ENCODE results near the gene NSMCE4A.

DNA sequence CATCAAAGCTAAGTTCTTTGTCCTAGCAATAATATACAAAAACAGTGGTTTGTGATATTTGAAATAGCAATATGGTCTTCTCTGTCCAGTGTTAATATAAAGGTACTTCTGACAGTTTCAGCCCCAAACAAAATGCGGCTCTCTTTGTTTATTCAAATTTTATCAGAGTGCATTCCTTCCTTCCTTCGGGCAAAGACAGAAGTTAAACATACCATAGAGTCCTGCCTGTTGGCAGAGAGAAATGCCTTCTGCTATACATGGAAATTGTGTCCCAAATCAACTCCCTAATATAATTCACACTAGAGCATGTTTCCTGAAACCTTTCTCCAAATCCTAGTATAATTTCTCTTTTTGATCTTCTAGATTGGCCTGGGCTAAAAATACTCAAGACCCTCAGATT, 26.0 kb downstream of the NSMCE4A start:
- no peak for TF ChIP-seq EZH2 (IDR thresholded peaks at IDR 0.05; ENCODE audit: borderline replicate concordance, insufficient read depth, low read depth, low read length, poor library complexity, severe bottlenecking)
- TF ChIP-seq, protein P1, sequence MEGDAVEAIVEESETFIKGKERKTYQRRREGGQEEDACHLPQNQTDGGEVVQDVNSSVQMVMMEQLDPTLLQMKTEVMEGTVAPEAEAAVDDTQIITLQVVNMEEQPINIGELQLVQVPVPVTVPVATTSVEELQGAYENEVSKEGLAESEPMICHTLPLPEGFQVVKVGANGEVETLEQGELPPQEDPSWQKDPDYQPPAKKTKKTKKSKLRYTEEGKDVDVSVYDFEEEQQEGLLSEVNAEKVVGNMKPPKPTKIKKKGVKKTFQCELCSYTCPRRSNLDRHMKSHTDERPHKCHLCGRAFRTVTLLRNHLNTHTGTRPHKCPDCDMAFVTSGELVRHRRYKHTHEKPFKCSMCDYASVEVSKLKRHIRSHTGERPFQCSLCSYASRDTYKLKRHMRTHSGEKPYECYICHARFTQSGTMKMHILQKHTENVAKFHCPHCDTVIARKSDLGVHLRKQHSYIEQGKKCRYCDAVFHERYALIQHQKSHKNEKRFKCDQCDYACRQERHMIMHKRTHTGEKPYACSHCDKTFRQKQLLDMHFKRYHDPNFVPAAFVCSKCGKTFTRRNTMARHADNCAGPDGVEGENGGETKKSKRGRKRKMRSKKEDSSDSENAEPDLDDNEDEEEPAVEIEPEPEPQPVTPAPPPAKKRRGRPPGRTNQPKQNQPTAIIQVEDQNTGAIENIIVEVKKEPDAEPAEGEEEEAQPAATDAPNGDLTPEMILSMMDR (IDR thresholded peaks at IDR 0.05): no peak

Measured in B cell (primary cell).